ENCODE measurements around the gene MUCL1. TPM values are rescaled to one million over a fixed set of nuclear protein-coding genes. Genes with fewer than 3 reads are reported as not detected.

MUCL1 gene
- total and polyA plus RNA-seq, 2 experiments from 2014 or later, result not detected

GRCh38 chr12:54863948-54864618 lies 9.8 kb downstream of the MUCL1 start:
- Mint-ChIP-seq H3K9me3 (no peaks in the 10 kb centered on the region), H3K36me3 (ENCODE audit: low read depth) (no peaks in the 10 kb centered on the region), H3K4me3 (no peak overlapping the region), H3K4me1 (peaks cover 33% of the 10 kb centered on the region), H3K27ac (no peak overlapping the region; the same call in 1 of the 2 replicates), H3K27me3 (ENCODE audit: insufficient read depth, low read depth, poor library complexity) (peaks cover 11% of the 10 kb centered on the region)
- ATAC-seq (no peak), DNase-seq (ENCODE audit: low spot score) (no peak)
- Histone ChIP-seq H3F3A (replicated peaks; ENCODE audit: low read depth) (no peaks in the 10 kb centered on the region), H3K4me1 (ENCODE audit: insufficient read depth) (peaks cover 23% of the 10 kb centered on the region), H3K9me2 (ENCODE audit: insufficient read depth) (no peaks in the 10 kb centered on the region), H2AFZ (no peak overlapping the region), H4K20me1 (replicated peaks; ENCODE audit: insufficient read depth) (no peaks in the 10 kb centered on the region), H3K4me2 (peak overlapping the region; percentile 18; the same call in 1 of the 2 replicates), H3K79me2 (replicated peaks; ENCODE audit: insufficient read depth) (no peaks in the 10 kb centered on the region), H3K36me3 (ENCODE audit: insufficient read depth) (no peaks in the 10 kb centered on the region), H3K4me3 (no peak overlapping the region), H3K27me3 (ENCODE audit: insufficient read depth) (peaks cover 11% of the 10 kb centered on the region), H3K27ac (ENCODE audit: low read depth) (no peak overlapping the region)
- TF ChIP-seq ZNF462 (CRISPR knock-in tag; IDR thresholded peaks at IDR 0.05), result no peak

- Histone ChIP-seq H4K20me1 (replicated peaks; ENCODE audit: insufficient read depth) (no peaks in the 10 kb centered on the region), H3K4me3 (no peak overlapping the region), H3K79me2 (replicated peaks; ENCODE audit: insufficient read depth) (no peaks in the 10 kb centered on the region), H3K36me3 (ENCODE audit: insufficient read depth) (no peaks in the 10 kb centered on the region), H3K9me2 (ENCODE audit: insufficient read depth) (no peaks in the 10 kb centered on the region), H3F3A (replicated peaks; ENCODE audit: low read depth) (no peaks in the 10 kb centered on the region), H3K27me3 (ENCODE audit: insufficient read depth) (no peaks in the 10 kb centered on the region), H3K27ac (ENCODE audit: low read depth) (no peak overlapping the region), H3K4me1 (ENCODE audit: insufficient read depth) (peaks cover 19% of the 10 kb centered on the region), H3K4me2 (no peak overlapping the region), H2AFZ (no peak overlapping the region)
- Mint-ChIP-seq H3K36me3 (ENCODE audit: low read depth) (no peaks in the 10 kb centered on the region), H3K4me3 (no peak overlapping the region), H3K4me1 (peaks cover 24% of the 10 kb centered on the region), H3K27ac (no peak overlapping the region), H3K27me3 (ENCODE audit: insufficient read depth, low read depth, poor library complexity) (peaks cover 5% of the 10 kb centered on the region), H3K9me3 (no peaks in the 10 kb centered on the region)
- ATAC-seq, result no peak
- DNase-seq (ENCODE audit: low spot score), result no peak
- TF ChIP-seq JUNB (IDR thresholded peaks at IDR 0.05; ENCODE audit: unreplicated experiment), result no peak
- no peak for TF ChIP-seq ZNF114 (CRISPR knock-in tag; IDR thresholded peaks at IDR 0.05)
- TF ChIP-seq EZH2phosphoT487 (IDR thresholded peaks at IDR 0.05; ENCODE audit: unreplicated experiment), result no peak
- TF ChIP-seq, protein P1, sequence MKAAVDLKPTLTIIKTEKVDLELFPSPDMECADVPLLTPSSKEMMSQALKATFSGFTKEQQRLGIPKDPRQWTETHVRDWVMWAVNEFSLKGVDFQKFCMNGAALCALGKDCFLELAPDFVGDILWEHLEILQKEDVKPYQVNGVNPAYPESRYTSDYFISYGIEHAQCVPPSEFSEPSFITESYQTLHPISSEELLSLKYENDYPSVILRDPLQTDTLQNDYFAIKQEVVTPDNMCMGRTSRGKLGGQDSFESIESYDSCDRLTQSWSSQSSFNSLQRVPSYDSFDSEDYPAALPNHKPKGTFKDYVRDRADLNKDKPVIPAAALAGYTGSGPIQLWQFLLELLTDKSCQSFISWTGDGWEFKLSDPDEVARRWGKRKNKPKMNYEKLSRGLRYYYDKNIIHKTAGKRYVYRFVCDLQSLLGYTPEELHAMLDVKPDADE (IDR thresholded peaks at IDR 0.05), result no peak
- no peak for TF ChIP-seq CREB1 (CRISPR knock-in tag; IDR thresholded peaks at IDR 0.05; ENCODE audit: low read depth)
- no peak for TF ChIP-seq STAT1 (IDR thresholded peaks at IDR 0.05; ENCODE audit: unreplicated experiment)
- no peak for TF ChIP-seq REST (IDR thresholded peaks at IDR 0.05; ENCODE audit: unreplicated experiment)
Observed at GRCh38 chr12:54865683-54866324, 11.5 kb downstream of the MUCL1 start.
